Measurements from ENCODE around the gene FAM9A.

The FAM9A gene

GRCh38 chrX:8834392-8834791, 33.2 kb upstream of the FAM9A start:
- no peaks in the 10 kb centered on the region for H3K27me3 ChIP-seq (ENCODE audit: insufficient read depth, low read length)
- no peaks in the 10 kb centered on the region for H3K4me1 ChIP-seq (ENCODE audit: insufficient read depth, low read length)
- H3K9ac ChIP-seq (ENCODE audit: low read depth, low read length): no peak overlapping the region
- 80% methylated on average over 1 of the region's 1 CpG for WGBS
- no peaks in the 10 kb centered on the region for H3K36me3 ChIP-seq (ENCODE audit: insufficient read depth, low read length)
- H3K27ac ChIP-seq (ENCODE audit: low read depth, low read length): no peak overlapping the region
- H3K4me3 ChIP-seq (ENCODE audit: low read length): no peak overlapping the region
- no peaks in the 10 kb centered on the region for H3K9me3 ChIP-seq (ENCODE audit: insufficient read depth, low read depth, low read length)

GRCh38 chrX:8832582-8833378, 31.6 kb upstream of the FAM9A start:
- no peaks in the 10 kb centered on the region for H3K9me3 ChIP-seq (ENCODE audit: insufficient read depth, low read depth, low read length)
- H3K27ac ChIP-seq (ENCODE audit: low read depth, low read length): no peak overlapping the region
- no peaks in the 10 kb centered on the region for H3K36me3 ChIP-seq (ENCODE audit: insufficient read depth, low read length)
- no peaks in the 10 kb centered on the region for H3K27me3 ChIP-seq (ENCODE audit: insufficient read depth, low read length)
- H3K9ac ChIP-seq (ENCODE audit: low read depth, low read length): no peak overlapping the region
- H3K4me3 ChIP-seq (ENCODE audit: low read length): no peak overlapping the region
- 86% methylated on average over 3 of the region's 4 CpGs for WGBS
- no peaks in the 10 kb centered on the region for H3K4me1 ChIP-seq (ENCODE audit: insufficient read depth, low read length)

GRCh38 chrX:8823698-8824097, 22.5 kb upstream of the FAM9A start:
- H3K27ac ChIP-seq (ENCODE audit: low read depth, low read length): no peak overlapping the region
- H3K4me3 ChIP-seq (ENCODE audit: low read length): no peak overlapping the region
- H3K36me3 ChIP-seq (ENCODE audit: insufficient read depth, low read length): no peaks in the 10 kb centered on the region
- H3K9ac ChIP-seq (ENCODE audit: low read depth, low read length): no peak overlapping the region
- no CpG with 5 or more reads among the region's 1 CpG for WGBS
- no peaks in the 10 kb centered on the region for H3K27me3 ChIP-seq (ENCODE audit: insufficient read depth, low read length)
- H3K4me1 ChIP-seq (ENCODE audit: insufficient read depth, low read length): no peaks in the 10 kb centered on the region
- no peaks in the 10 kb centered on the region for H3K9me3 ChIP-seq (ENCODE audit: insufficient read depth, low read depth, low read length)

GRCh38 chrX:8822002-8822401, 20.8 kb upstream of the FAM9A start:
- Histone ChIP-seq H3K9ac (ENCODE audit: low read depth, low read length) (no peak overlapping the region), H3K27ac (ENCODE audit: low read depth, low read length) (no peak overlapping the region), H3K4me3 (ENCODE audit: low read length) (no peak overlapping the region), H3K27me3 (ENCODE audit: insufficient read depth, low read length) (no peaks in the 10 kb centered on the region), H3K9me3 (ENCODE audit: insufficient read depth, low read depth, low read length) (no peaks in the 10 kb centered on the region), H3K36me3 (ENCODE audit: insufficient read depth, low read length) (no peaks in the 10 kb centered on the region), H3K4me1 (ENCODE audit: insufficient read depth, low read length) (no peaks in the 10 kb centered on the region)
- WGBS: 92% methylated on average over 4 of the region's 6 CpGs

- no peaks in the 10 kb centered on the region for H3K4me1 ChIP-seq (ENCODE audit: insufficient read depth, low read length)
- no peak overlapping the region for H3K4me3 ChIP-seq (ENCODE audit: low read length)
- peak overlapping the region; percentile 8; the same call in 1 of the 2 replicates for H3K9ac ChIP-seq (ENCODE audit: low read depth, low read length)
- no peak overlapping the region for H3K27ac ChIP-seq (ENCODE audit: low read depth, low read length)
- H3K36me3 ChIP-seq (ENCODE audit: insufficient read depth, low read length): no peaks in the 10 kb centered on the region
- WGBS: 49% methylated on average over 5 of the region's 5 CpGs
- H3K9me3 ChIP-seq (ENCODE audit: insufficient read depth, low read depth, low read length): no peaks in the 10 kb centered on the region
- H3K27me3 ChIP-seq (ENCODE audit: insufficient read depth, low read length): no peaks in the 10 kb centered on the region
Observed at GRCh38 chrX:8820910-8821527, 19.8 kb upstream of the FAM9A start.

- Histone ChIP-seq H3K27me3 (ENCODE audit: insufficient read depth, low read length) (no peaks in the 10 kb centered on the region), H3K4me1 (ENCODE audit: insufficient read depth, low read length) (no peaks in the 10 kb centered on the region), H3K9me3 (ENCODE audit: insufficient read depth, low read depth, low read length) (no peaks in the 10 kb centered on the region), H3K4me3 (ENCODE audit: low read length) (no peak overlapping the region), H3K36me3 (ENCODE audit: insufficient read depth, low read length) (no peaks in the 10 kb centered on the region), H3K9ac (ENCODE audit: low read depth, low read length) (no peak overlapping the region), H3K27ac (ENCODE audit: low read depth, low read length) (no peak overlapping the region)
Observed at GRCh38 chrX:8815460-8816065, 14.4 kb upstream of the FAM9A start.

- H3K4me1 ChIP-seq (ENCODE audit: insufficient read depth, low read length): no peaks in the 10 kb centered on the region
- H3K36me3 ChIP-seq (ENCODE audit: insufficient read depth, low read length): no peaks in the 10 kb centered on the region
- 83% methylated on average over 2 of the region's 2 CpGs for WGBS
Observed at GRCh38 chrX:8813036-8813435, 11.9 kb upstream of the FAM9A start.

GRCh38 chrX:8811611-8812010, 10.4 kb upstream of the FAM9A start:
- H3K27me3 ChIP-seq (ENCODE audit: insufficient read depth, low read length): no peaks in the 10 kb centered on the region
- 88% methylated on average over 3 of the region's 3 CpGs for WGBS

More at GRCh38 chrX:8813036-8813435, 11.9 kb upstream of the FAM9A start:
- no peak overlapping the region for H3K4me3 ChIP-seq (ENCODE audit: low read length)
- H3K27me3 ChIP-seq (ENCODE audit: insufficient read depth, low read length): no peaks in the 10 kb centered on the region
- H3K27ac ChIP-seq (ENCODE audit: low read depth, low read length): no peak overlapping the region
- no peak overlapping the region for H3K9ac ChIP-seq (ENCODE audit: low read depth, low read length)
- H3K9me3 ChIP-seq (ENCODE audit: insufficient read depth, low read depth, low read length): no peaks in the 10 kb centered on the region

GRCh38 chrX:8808661-8809060, 7.5 kb upstream of the FAM9A start:
- H3K36me3 ChIP-seq (ENCODE audit: insufficient read depth, low read length): no peaks in the 10 kb centered on the region
- no peaks in the 10 kb centered on the region for H3K27me3 ChIP-seq (ENCODE audit: insufficient read depth, low read length)
- no peaks in the 10 kb centered on the region for H3K4me1 ChIP-seq (ENCODE audit: insufficient read depth, low read length)
- H3K4me3 ChIP-seq (ENCODE audit: low read length): no peak overlapping the region
- no peaks in the 10 kb centered on the region for H3K9me3 ChIP-seq (ENCODE audit: insufficient read depth, low read depth, low read length)
- H3K9ac ChIP-seq (ENCODE audit: low read depth, low read length): no peak overlapping the region
- H3K27ac ChIP-seq (ENCODE audit: low read depth, low read length): no peak overlapping the region

More at GRCh38 chrX:8811611-8812010, 10.4 kb upstream of the FAM9A start:
- no peaks in the 10 kb centered on the region for H3K9me3 ChIP-seq (ENCODE audit: insufficient read depth, low read depth, low read length)
- H3K9ac ChIP-seq (ENCODE audit: low read depth, low read length): no peak overlapping the region
- H3K4me3 ChIP-seq (ENCODE audit: low read length): no peak overlapping the region
- H3K27ac ChIP-seq (ENCODE audit: low read depth, low read length): no peak overlapping the region
- H3K36me3 ChIP-seq (ENCODE audit: insufficient read depth, low read length): no peaks in the 10 kb centered on the region
- no peaks in the 10 kb centered on the region for H3K4me1 ChIP-seq (ENCODE audit: insufficient read depth, low read length)

GRCh38 chrX:8805974-8806373, 4.8 kb upstream of the FAM9A start:
- Histone ChIP-seq H3K9ac (ENCODE audit: low read depth, low read length) (no peak overlapping the region), H3K27me3 (ENCODE audit: insufficient read depth, low read length) (no peaks in the 10 kb centered on the region), H3K27ac (ENCODE audit: low read depth, low read length) (no peak overlapping the region), H3K9me3 (ENCODE audit: insufficient read depth, low read depth, low read length) (no peaks in the 10 kb centered on the region), H3K4me3 (ENCODE audit: low read length) (no peak overlapping the region), H3K4me1 (ENCODE audit: insufficient read depth, low read length) (no peaks in the 10 kb centered on the region), H3K36me3 (ENCODE audit: insufficient read depth, low read length) (no peaks in the 10 kb centered on the region)
- WGBS: 100% methylated on average over 2 of the region's 4 CpGs

GRCh38 chrX:8805046-8805445, 3.9 kb upstream of the FAM9A start:
- no peak overlapping the region for H3K4me3 ChIP-seq (ENCODE audit: low read length)

More at GRCh38 chrX:8805046-8805445, 3.9 kb upstream of the FAM9A start:
- H3K27ac ChIP-seq (ENCODE audit: low read depth, low read length): no peak overlapping the region
- 90% methylated on average over 2 of the region's 2 CpGs for WGBS
- H3K27me3 ChIP-seq (ENCODE audit: insufficient read depth, low read length): no peaks in the 10 kb centered on the region
- no peaks in the 10 kb centered on the region for H3K36me3 ChIP-seq (ENCODE audit: insufficient read depth, low read length)
- no peaks in the 10 kb centered on the region for H3K4me1 ChIP-seq (ENCODE audit: insufficient read depth, low read length)
- H3K9me3 ChIP-seq (ENCODE audit: insufficient read depth, low read depth, low read length): no peaks in the 10 kb centered on the region
- no peak overlapping the region for H3K9ac ChIP-seq (ENCODE audit: low read depth, low read length)

Measured in HUES64 (cell line).